ENCODE data around the gene TBCK.

- TF ChIP-seq, protein P1, sequence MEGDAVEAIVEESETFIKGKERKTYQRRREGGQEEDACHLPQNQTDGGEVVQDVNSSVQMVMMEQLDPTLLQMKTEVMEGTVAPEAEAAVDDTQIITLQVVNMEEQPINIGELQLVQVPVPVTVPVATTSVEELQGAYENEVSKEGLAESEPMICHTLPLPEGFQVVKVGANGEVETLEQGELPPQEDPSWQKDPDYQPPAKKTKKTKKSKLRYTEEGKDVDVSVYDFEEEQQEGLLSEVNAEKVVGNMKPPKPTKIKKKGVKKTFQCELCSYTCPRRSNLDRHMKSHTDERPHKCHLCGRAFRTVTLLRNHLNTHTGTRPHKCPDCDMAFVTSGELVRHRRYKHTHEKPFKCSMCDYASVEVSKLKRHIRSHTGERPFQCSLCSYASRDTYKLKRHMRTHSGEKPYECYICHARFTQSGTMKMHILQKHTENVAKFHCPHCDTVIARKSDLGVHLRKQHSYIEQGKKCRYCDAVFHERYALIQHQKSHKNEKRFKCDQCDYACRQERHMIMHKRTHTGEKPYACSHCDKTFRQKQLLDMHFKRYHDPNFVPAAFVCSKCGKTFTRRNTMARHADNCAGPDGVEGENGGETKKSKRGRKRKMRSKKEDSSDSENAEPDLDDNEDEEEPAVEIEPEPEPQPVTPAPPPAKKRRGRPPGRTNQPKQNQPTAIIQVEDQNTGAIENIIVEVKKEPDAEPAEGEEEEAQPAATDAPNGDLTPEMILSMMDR (IDR thresholded peaks at IDR 0.05), result no peak
- no peak for TF ChIP-seq POLR2A (IDR thresholded peaks at IDR 0.05)
These were observed 487 bp downstream of the TBCK start for GRCh38 chr4:106315476-106315967.
